H1 (cell line): ENCODE results near the gene TMIGD1. TPM values are rescaled to one million over a fixed set of nuclear protein-coding genes. Genes with fewer than 3 reads are reported as not detected.

Experiments used
- CTCF ChIA-PET: fragments of 300-600 bp; sonication (Branson Sonifier 250); formaldehyde crosslinking; loops from one replicate; lab custom pipeline; 2021; ENCODE audit not compliant: partially characterized antibody; lab: Charles Lee
- POLR2A ChIA-PET: fragments of 300-600 bp; sonication (Branson Sonifier 250); formaldehyde crosslinking; loops from one replicate; lab custom pipeline; 2021; ENCODE audit warnings: inconsistent platforms; ENCODE audit not compliant: partially characterized antibody; lab: Charles Lee
- DNase-seq, 2 experiments: peaks; one replicate each; pipeline versions ENCODE4 v3.0.0 to v3.0.0-alpha.2; 2010 to 2022; ENCODE audit warnings: low spot score in 2 of 2, low read depth in 1 of 2, mixed read lengths in 1 of 2
- FAIRE-seq: peaks from 2 replicates; lab custom pipeline; 2011; peaks lifted over from hg19 to GRCh38; lab: Jason Lieb, UNC
- H2AFZ ChIP-seq: 2 replicates; pipeline ENCODE4 v1.8.1; 2012; ENCODE audit warnings: low read length, inconsistent platforms
- H2AK5ac ChIP-seq: 2 replicates; pipeline ENCODE4 v1.6.1; 2013; ENCODE audit warnings: low read depth, low read length
- H2BK120ac ChIP-seq: replicated peaks from 2 replicates; pipeline ENCODE3; 2013; ENCODE audit warnings: low read depth, low read length, inconsistent platforms
- H2BK12ac ChIP-seq: 2 replicates; pipeline ENCODE4 v1.6.1; 2013; ENCODE audit warnings: low read depth, low read length
- H2BK15ac ChIP-seq: 2 replicates; pipeline ENCODE4 v1.6.1; 2013; ENCODE audit warnings: low read length
- H2BK20ac ChIP-seq: 2 replicates; pipeline ENCODE4 v1.6.1; 2013; ENCODE audit warnings: low read length
- H2BK5ac ChIP-seq: 2 replicates; pipeline ENCODE4 v1.6.1; 2013; ENCODE audit warnings: low read depth, low read length
- H3K14ac ChIP-seq: 2 replicates; pipeline ENCODE4 v1.6.1; 2013; ENCODE audit warnings: inconsistent platforms; ENCODE audit not compliant: insufficient read length
- H3K18ac ChIP-seq: 2 replicates; pipeline ENCODE4 v1.6.1; 2013; ENCODE audit warnings: low read length; ENCODE audit errors: extremely low read depth
- H3K23ac ChIP-seq: 2 replicates; pipeline ENCODE4 v1.6.1; 2013; ENCODE audit warnings: inconsistent platforms; ENCODE audit not compliant: insufficient read length
- H3K23me2 ChIP-seq: 2 replicates; pipeline ENCODE4 v1.6.1; 2013; ENCODE audit warnings: low read depth, low read length
- H3K27ac ChIP-seq: 2 replicates; pipeline ENCODE4 v1.6.1; 2011; ENCODE audit warnings: low read depth, low read length, inconsistent platforms
- H3K27me3 ChIP-seq, 4 experiments: replicated peaks in 1 of 4; 1 replicate in 1 of 4; 2 replicates in 3 of 4; pipeline versions ENCODE4 v1.6.1 to v1.8.1; 2011 to 2013; ENCODE audit warnings: low read length in 3 of 4, mild to moderate bottlenecking in 3 of 4, inconsistent platforms in 2 of 4, mixed read lengths in 2 of 4, moderate library complexity in 1 of 4; ENCODE audit not compliant: control insufficient read depth in 3 of 4, insufficient read depth in 3 of 4; ENCODE audit errors: extremely low read depth in 1 of 4
- H3K36me3 ChIP-seq, 4 experiments: 2 replicates each; pipeline versions ENCODE4 v1.6.1 to v1.8.1; 2011 to 2013; ENCODE audit warnings: mild to moderate bottlenecking in 4 of 4, low read length in 3 of 4, moderate library complexity in 2 of 4, control low read depth in 1 of 4, inconsistent platforms in 1 of 4; ENCODE audit not compliant: insufficient read depth in 4 of 4, control insufficient read depth in 2 of 4
- H3K4ac ChIP-seq: replicated peaks from 2 replicates; pipeline ENCODE3; 2013; ENCODE audit warnings: low read length, low read depth, mixed read lengths, inconsistent platforms; ENCODE audit not compliant: insufficient read length
- H3K4me1 ChIP-seq, 4 experiments: replicated peaks in 1 of 4; 1 replicate in 1 of 4; 2 replicates in 3 of 4; pipeline versions ENCODE4 v1.6.1 to v1.8.1; 2011 to 2013; ENCODE audit warnings: low read length in 3 of 4, inconsistent platforms in 2 of 4, mixed read lengths in 1 of 4; ENCODE audit not compliant: insufficient read depth in 4 of 4, control insufficient read depth in 3 of 4
- H3K4me2 ChIP-seq, 2 experiments: 2 replicates each; pipeline versions ENCODE4 v1.6.1 to v1.8.1; 2011 to 2013; ENCODE audit warnings: low read depth in 2 of 2, low read length in 2 of 2, control low read depth in 1 of 2, inconsistent platforms in 1 of 2, mild to moderate bottlenecking in 1 of 2; ENCODE audit not compliant: insufficient read depth in 1 of 2
- H3K4me3 ChIP-seq, 4 experiments: fragments of 200-600, 300-600 bp in 1 of 4; sonication (generic), shearing (Covaris generic), sonication (Bioruptor Twin) in 1 of 4; 2 replicates each; pipeline versions ENCODE4 v1.5.1 to v1.8.1; 2011 to 2016; ENCODE audit warnings: low read length in 4 of 4, low read depth in 3 of 4, control low read depth in 2 of 4, inconsistent platforms in 2 of 4, mild to moderate bottlenecking in 2 of 4, mixed read lengths in 1 of 4, moderate library complexity in 1 of 4; ENCODE audit not compliant: insufficient read depth in 2 of 4; ENCODE audit errors: extremely low read depth in 1 of 4
- H3K56ac ChIP-seq: replicated peaks from 2 replicates; pipeline ENCODE3; 2013; ENCODE audit warnings: low read depth, mild to moderate bottlenecking, mixed read lengths, low read length, inconsistent platforms; ENCODE audit not compliant: insufficient read length
- H3K79me1 ChIP-seq: 2 replicates; pipeline ENCODE4 v1.6.1; 2013; ENCODE audit warnings: low read depth, low read length, control low read depth
- H3K79me2 ChIP-seq, 2 experiments: 2 replicates each; pipeline versions ENCODE4 v1.6.1 to v1.8.1; 2012 to 2013; ENCODE audit warnings: low read length in 2 of 2, mild to moderate bottlenecking in 2 of 2, inconsistent platforms in 1 of 2; ENCODE audit not compliant: insufficient read depth in 2 of 2, control insufficient read depth in 1 of 2
- H3K9ac ChIP-seq, 4 experiments: replicated peaks in 1 of 4; 1 replicate in 1 of 4; 2 replicates in 3 of 4; pipeline versions ENCODE4 v1.6.1 to v1.8.1; 2011 to 2013; ENCODE audit warnings: low read depth in 3 of 4, low read length in 3 of 4, control low read depth in 2 of 4, mild to moderate bottlenecking in 2 of 4, moderate library complexity in 2 of 4, inconsistent platforms in 1 of 4; ENCODE audit errors: extremely low read depth in 1 of 4
- H3K9me3 ChIP-seq, 2 experiments: 2 replicates each; pipeline versions ENCODE4 v1.6.1 to v1.8.1; 2012 to 2013; ENCODE audit warnings: mild to moderate bottlenecking in 2 of 2, moderate library complexity in 2 of 2, control low read depth in 1 of 2, inconsistent platforms in 1 of 2, low read depth in 1 of 2, low read length in 1 of 2, mixed read lengths in 1 of 2; ENCODE audit not compliant: insufficient read depth in 2 of 2
- H4K20me1 ChIP-seq, 2 experiments: replicated peaks in 1 of 2; 2 replicates each; pipeline versions ENCODE3 to v1.8.1; 2011 to 2013; ENCODE audit warnings: inconsistent platforms in 2 of 2, low read length in 2 of 2, mild to moderate bottlenecking in 1 of 2; ENCODE audit not compliant: insufficient read depth in 2 of 2, control insufficient read depth in 1 of 2
- H4K5ac ChIP-seq: 2 replicates; pipeline ENCODE4 v1.6.1; 2013; ENCODE audit warnings: low read length, low read depth, mixed read lengths, inconsistent platforms; ENCODE audit not compliant: insufficient read length
- H4K8ac ChIP-seq: 2 replicates; pipeline ENCODE4 v1.8.0; 2013; ENCODE audit warnings: mild to moderate bottlenecking, moderate library complexity, low read length, inconsistent platforms; ENCODE audit not compliant: insufficient read depth; ENCODE audit errors: extremely low read depth
- H4K91ac ChIP-seq: replicated peaks from 2 replicates; pipeline ENCODE3; 2013; ENCODE audit warnings: low read length, mixed read lengths, inconsistent platforms; ENCODE audit not compliant: insufficient read length
- EP300 ChIP-seq, 2 experiments: IDR thresholded peaks; 1 replicate in 1 of 2; 2 replicates in 1 of 2; pipeline ENCODE4 v1.6.1; 2011 to 2012; ENCODE audit warnings: low read depth in 2 of 2, low read length in 2 of 2, mild to moderate bottlenecking in 2 of 2, borderline replicate concordance in 1 of 2, inconsistent platforms in 1 of 2, moderate library complexity in 1 of 2
- KDM4A ChIP-seq: IDR thresholded peaks from one replicate; pipeline ENCODE4 v1.7.1; 2012; ENCODE audit warnings: low read depth, mild to moderate bottlenecking, moderate library complexity, low read length, inconsistent platforms; ENCODE audit not compliant: severe bottlenecking
- MAX ChIP-seq: IDR thresholded peaks from 2 replicates; pipeline ENCODE4 v1.6.1; 2012; ENCODE audit warnings: inconsistent platforms
- POLR2AphosphoS5 ChIP-seq: IDR thresholded peaks from 2 replicates; pipeline ENCODE4 v1.6.1; 2011; ENCODE audit warnings: low read depth, low read length
- RAD21 ChIP-seq, 2 experiments: IDR thresholded peaks in 1 of 2; conservative IDR thresholded peaks in 1 of 2; 2 replicates each; pipeline ENCODE4 v1.6.1; 2011; ENCODE audit warnings: low read depth in 2 of 2, low read length in 2 of 2, improper control_type of control experiment in 1 of 2, inconsistent platforms in 1 of 2, mild to moderate bottlenecking in 1 of 2, moderate library complexity in 1 of 2
- SAP30 ChIP-seq: fragments of 300-600 bp; sonication (generic); IDR thresholded peaks from 2 replicates; pipeline ENCODE4 v1.7.1; 2012; ENCODE audit warnings: low read length, moderate library complexity, mild to moderate bottlenecking, inconsistent platforms; ENCODE audit not compliant: insufficient read depth, insufficient replicate concordance
- SUZ12 ChIP-seq: fragments of 200-600 bp; sonication (generic); IDR thresholded peaks from 2 replicates; pipeline ENCODE4 v1.6.1; 2012; ENCODE audit warnings: mild to moderate bottlenecking, inconsistent platforms, low read length, moderate library complexity, mixed read lengths
- WGBS, 2 experiments: shearing (Covaris generic) in 1 of 2; methylation state at CpG; one replicate each; pipeline versions ENCODE4 v1.1.6 to v1.1.7; 2013 to 2015; ENCODE audit warnings: low lambda C conversion rate in 2 of 2, mixed read lengths in 2 of 2, inconsistent platforms in 1 of 2, low coverage in 1 of 2, missing lambda C conversion rate in 1 of 2; ENCODE audit not compliant: insufficient replicate concordance in 2 of 2, insufficient coverage in 1 of 2, insufficient read length in 1 of 2; ENCODE audit errors: extremely low coverage in 1 of 2, missing lambda C conversion rate in 1 of 2; 5-methylcytosine and 5-hydroxymethylcytosine counted together
- polyA plus RNA-seq, 7 experiments: library from polyadenylated mRNA; depleted of rRNA in 3 of 7; stranded (reverse) in 5 of 7; unstranded in 2 of 7; fragments of >200 nt in 5 of 7; fragments of 200-250 nt in 2 of 7; gene quantifications; 1 replicate in 5 of 7; 2 replicates in 1 of 7; 4 replicates in 1 of 7; pipeline versions ENCODE4 v1.2.1 to v1.2.3, GENCODE V29; 2011 to 2013; ENCODE audit warnings: missing spikeins in 2 of 7, mixed read lengths in 2 of 7
- total RNA-seq: library from RNA; stranded (reverse); fragmentation: NEBNext Ultra II Directional; extraction: Animal tissue kit (Norgen Biotek cat#: 25700); gene quantifications from 2 replicates; pipeline ENCODE4 v1.2.1, GENCODE V29; 2021
- TF ChIP-seq, protein P1 (sequence below): IDR thresholded peaks from 2 replicates; pipeline ENCODE4 v1.6.1; 2011; ENCODE audit warnings: low read depth, mild to moderate bottlenecking, low read length; ENCODE audit not compliant: insufficient read depth

The TMIGD1 gene
- total and polyA plus RNA-seq, 2 of the 8 experiments (the other 6 are each of a cell fraction or from before 2014, with no cell fraction given): not detected

DNA sequence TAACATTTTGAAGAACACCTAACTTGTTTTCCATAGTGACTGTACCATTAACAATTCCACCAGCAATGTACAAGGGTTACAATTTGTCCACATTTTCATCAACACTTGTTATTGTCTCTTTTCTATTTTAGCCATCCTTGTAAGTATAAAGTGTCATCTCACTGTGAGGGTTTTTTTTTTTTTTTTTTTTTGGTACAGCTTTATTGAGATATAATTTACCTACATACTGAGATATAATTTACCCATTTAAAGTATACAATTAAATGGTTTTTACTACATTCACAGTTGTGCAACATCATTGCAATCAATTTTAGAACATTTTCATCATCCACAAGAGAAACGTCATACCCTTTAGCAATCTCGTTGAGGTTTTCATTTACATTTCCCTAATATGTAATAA lies 17.9 kb upstream of the TMIGD1 start:
- Histone ChIP-seq H4K20me1 (no peaks in the 10 kb centered on the region), H3K9ac (no peak overlapping the region), H2BK120ac (no peak overlapping the region), H3K27ac (no peak overlapping the region), H2BK20ac (no peak overlapping the region), H3K4me1 (no peaks in the 10 kb centered on the region), H3K36me3 (no peaks in the 10 kb centered on the region), H3K27me3 (no peaks in the 10 kb centered on the region), H3K14ac (no peak overlapping the region), H3K18ac (no peak overlapping the region), H3K79me2 (no peaks in the 10 kb centered on the region), H2BK12ac (no peak overlapping the region), H3K4ac (no peak overlapping the region), H2BK15ac (no peak overlapping the region), H3K9me3 (no peaks in the 10 kb centered on the region), H3K79me1 (no peaks in the 10 kb centered on the region), H3K4me2 (no peak overlapping the region), H2BK5ac (no peak overlapping the region), H3K56ac (no peak overlapping the region), H2AK5ac (no peak overlapping the region), H4K91ac (no peak overlapping the region), H4K8ac (no peak overlapping the region), H3K23me2 (no peaks in the 10 kb centered on the region), H2AFZ (no peak overlapping the region), H4K5ac (no peak overlapping the region), H3K23ac (no peak overlapping the region), H3K4me3 (no peak overlapping the region)
- CTCF ChIA-PET: interaction anchor here (0.5 to 1.1 kb wide), 3 partner anchors 11 to 50 kb away, joined by 3 to 6 read pairs (median 3); no protein-coding TSS in a partner anchor
- POLR2A ChIA-PET: no interaction called here
- TF ChIP-seq, protein P1, sequence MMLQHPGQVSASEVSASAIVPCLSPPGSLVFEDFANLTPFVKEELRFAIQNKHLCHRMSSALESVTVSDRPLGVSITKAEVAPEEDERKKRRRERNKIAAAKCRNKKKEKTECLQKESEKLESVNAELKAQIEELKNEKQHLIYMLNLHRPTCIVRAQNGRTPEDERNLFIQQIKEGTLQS: no peak
- TF ChIP-seq MAX: no peak
- no peak for TF ChIP-seq POLR2AphosphoS5
- TF ChIP-seq EP300 (IDR thresholded peaks at IDR 0.05; ENCODE audit: borderline replicate concordance in 1 of 2, low read depth in 2 of 2, low read length in 2 of 2): no peak
- TF ChIP-seq SUZ12: no peak
- no peak for TF ChIP-seq KDM4A
- no peak for TF ChIP-seq RAD21 (IDR thresholded peaks at IDR 0.05 in 1 of 2, conservative IDR thresholded peaks at IDR 0.05 in 1 of 2; ENCODE audit: low read depth in 2 of 2, low read length in 2 of 2)
- TF ChIP-seq SAP30: no peak
- WGBS, 2 experiments: 90% methylated on average over 2 of the region's 2 CpGs; no CpG with 5 or more reads in 1 of the 2 experiments
- DNase-seq (no peak), FAIRE-seq (no peak)
